Measurements from ENCODE around the gene PLEKHA4. TPM values are rescaled to one million over a fixed set of nuclear protein-coding genes. Genes with fewer than 3 reads are reported as not detected.

PLEKHA4 gene
- total and polyA plus RNA-seq, 2 donors (not counting 1 experiment from before 2014, with no cell fraction given) = 4.3 to 6.2 TPM

DNA sequence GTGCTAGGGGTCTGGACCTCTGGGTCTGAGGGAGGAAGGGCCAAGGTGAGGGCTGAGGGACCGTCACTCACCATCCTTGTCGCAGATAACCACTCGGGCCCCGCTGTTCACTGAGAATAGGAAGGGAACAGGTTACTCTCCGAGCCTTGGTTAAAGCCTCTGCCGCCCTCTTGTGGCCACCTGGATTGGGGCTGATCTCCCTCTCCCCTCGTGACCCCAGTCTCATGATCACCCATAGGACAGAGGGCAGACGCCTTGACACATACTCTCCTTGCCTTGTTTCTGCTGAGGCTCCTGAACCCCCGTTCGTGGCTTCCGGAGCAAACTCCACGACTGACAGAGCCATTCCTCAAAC is 32.7 kb downstream of the PLEKHA4 start:
- WGBS (ENCODE audit: insufficient coverage) = 0% methylated on average over 12 of the region's 12 CpGs

DNA sequence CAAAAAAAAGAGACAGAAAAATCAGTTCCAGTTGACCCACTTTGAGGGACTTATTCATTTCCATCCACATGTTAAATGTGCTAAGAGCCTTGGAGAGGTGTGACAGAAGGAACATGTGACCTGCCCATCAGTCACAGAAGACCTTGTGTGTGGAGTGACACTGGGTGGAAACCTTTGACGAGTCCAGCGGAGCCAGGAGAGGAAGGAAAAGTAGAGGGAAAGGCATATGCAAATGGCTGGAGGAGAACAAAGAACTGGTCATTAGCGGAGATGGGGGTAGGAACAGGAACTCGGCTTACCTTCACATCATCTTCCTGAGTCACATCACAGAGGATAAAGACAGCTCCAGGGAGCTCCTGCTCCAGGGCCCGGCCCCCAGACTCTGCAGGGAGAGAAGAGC is 34.4 kb downstream of the PLEKHA4 start:
- no peak overlapping the region for H3K9ac ChIP-seq (ENCODE audit: low read length)
- intact Hi-C loops (cut with micrococcal nuclease) = no loop called here
- H3K4me3 ChIP-seq (ENCODE audit: control extremely low read depth in 1 of 5, extremely low read depth in 1 of 5, insufficient read depth in 1 of 5, low read depth in 2 of 5, low read length in 4 of 5) = no peak overlapping the region
- Mint-ChIP-seq H3K27me3 (no peaks in the 10 kb centered on the region), H3K9me3 (ENCODE audit: insufficient read depth) (no peaks in the 10 kb centered on the region), H3K27ac (no peak overlapping the region), H3K4me3 (peak overlapping the region; percentile 42), H3K4me1 (peaks cover 24% of the 10 kb centered on the region)
- peaks cover 0 to 13% (median 1%) of the 10 kb centered on the region in 4 experiments for H3K27me3 ChIP-seq (replicated peaks in 1 of 4; ENCODE audit: control extremely low read depth in 1 of 4, control insufficient read depth in 3 of 4, insufficient read depth in 4 of 4, low read length in 3 of 4)
- no peak overlapping the region for H2AFZ ChIP-seq (ENCODE audit: insufficient read depth, low read depth, low read length, poor library complexity, severe bottlenecking)
- peaks cover 16 to 25% of the 10 kb centered on the region in 2 donors for H3K4me1 ChIP-seq (ENCODE audit: control insufficient read depth in 2 of 2, insufficient read depth in 2 of 2, low read length in 2 of 2)
- no peak for ATAC-seq (ENCODE audit: low read depth)
- CTCF ChIA-PET = interaction anchor here (0.6 to 2.0 kb wide), 6 partner anchors 9 to 67 kb away, joined by 3 to 10 read pairs (median 3); no protein-coding TSS in a partner anchor
- POLR2A ChIA-PET = no interaction called here
- no peaks in the 10 kb centered on the region for H3K36me3 ChIP-seq (replicated peaks in 1 of 2; ENCODE audit: control extremely low read depth in 1 of 2, control insufficient read depth in 1 of 2, extremely low read depth in 1 of 2, insufficient read depth in 2 of 2, low read length in 1 of 2)
- H3K9me3 ChIP-seq (ENCODE audit: control extremely low read depth in 1 of 3, control insufficient read depth in 2 of 3, insufficient read depth in 1 of 3, low read length in 2 of 3) = peaks cover 0 to 8% (median 0%) of the 10 kb centered on the region in 3 donors
- TF ChIP-seq EZH2 (IDR thresholded peaks at IDR 0.05; ENCODE audit: borderline replicate concordance, insufficient read depth, low read depth, low read length, poor library complexity, severe bottlenecking) = no peak
- H3K27ac ChIP-seq (ENCODE audit: low read length in 2 of 2) = no peak overlapping the region
- H3K79me2 ChIP-seq (ENCODE audit: control insufficient read depth, insufficient read depth, low read length) = no peaks in the 10 kb centered on the region
- WGBS (ENCODE audit: insufficient coverage) = 80% methylated on average over 1 of the region's 5 CpGs
- no peak for DNase-seq
- no peaks in the 10 kb centered on the region for H4K20me1 ChIP-seq (ENCODE audit: control insufficient read depth, insufficient read depth, low read length, poor library complexity, severe bottlenecking)
- H3K4me2 ChIP-seq (replicated peaks; ENCODE audit: low read depth, low read length, poor library complexity, severe bottlenecking) = no peak overlapping the region

More for the DNA sequence above, 32.7 kb downstream of the PLEKHA4 start:
- H3K36me3 ChIP-seq (replicated peaks in 1 of 2; ENCODE audit: control extremely low read depth in 1 of 2, control insufficient read depth in 1 of 2, extremely low read depth in 1 of 2, insufficient read depth in 2 of 2, low read length in 1 of 2) = no peaks in the 10 kb centered on the region
- no peaks in the 10 kb centered on the region for H3K79me2 ChIP-seq (ENCODE audit: control insufficient read depth, insufficient read depth, low read length)
- Mint-ChIP-seq H3K4me3 (peak overlapping the region; percentile 98), H3K9me3 (ENCODE audit: insufficient read depth) (no peaks in the 10 kb centered on the region), H3K27ac (peak overlapping the region; percentile 93), H3K27me3 (no peaks in the 10 kb centered on the region), H3K4me1 (peaks cover 25% of the 10 kb centered on the region)
- H3K27me3 ChIP-seq (replicated peaks in 1 of 4; ENCODE audit: control extremely low read depth in 1 of 4, control insufficient read depth in 3 of 4, insufficient read depth in 4 of 4, low read length in 3 of 4) = peaks cover 0 to 13% (median 1%) of the 10 kb centered on the region in 4 experiments
- POLR2A ChIA-PET = interaction anchor here (0.6 to 1.6 kb wide), 2 partner anchors 144 to 158 kb away, joined by 3 to 4 read pairs; partner anchors contain the start of genes GYS1 and RUVBL2
- peak overlapping the region; percentile 80 for H2AFZ ChIP-seq (ENCODE audit: insufficient read depth, low read depth, low read length, poor library complexity, severe bottlenecking)
- peaks cover 16 to 25% of the 10 kb centered on the region in 2 donors for H3K4me1 ChIP-seq (ENCODE audit: control insufficient read depth in 2 of 2, insufficient read depth in 2 of 2, low read length in 2 of 2)
- CTCF ChIA-PET = interaction anchor here (0.5 to 12.9 kb wide), 13 partner anchors 8 to 781 kb away, joined by 3 to 553 read pairs (median 3); partner anchors contain the start of genes CA11, GYS1 and RUVBL2
- peak overlapping the region in 1 of 2 donors; percentile 56 for H3K27ac ChIP-seq (ENCODE audit: low read length in 2 of 2)
- H3K9me3 ChIP-seq (ENCODE audit: control extremely low read depth in 1 of 3, control insufficient read depth in 2 of 3, insufficient read depth in 1 of 3, low read length in 2 of 3) = peaks cover 0 to 8% (median 0%) of the 10 kb centered on the region in 3 donors
- DNase-seq (peak; percentile 96), ATAC-seq (ENCODE audit: low read depth) (peak; percentile 87)
- H3K9ac ChIP-seq (ENCODE audit: low read length) = peak overlapping the region; percentile 63
- H3K4me2 ChIP-seq (replicated peaks; ENCODE audit: low read depth, low read length, poor library complexity, severe bottlenecking) = peak overlapping the region; percentile 90
- no peak for TF ChIP-seq EZH2 (IDR thresholded peaks at IDR 0.05; ENCODE audit: borderline replicate concordance, insufficient read depth, low read depth, low read length, poor library complexity, severe bottlenecking)
- TF ChIP-seq, protein P1, sequence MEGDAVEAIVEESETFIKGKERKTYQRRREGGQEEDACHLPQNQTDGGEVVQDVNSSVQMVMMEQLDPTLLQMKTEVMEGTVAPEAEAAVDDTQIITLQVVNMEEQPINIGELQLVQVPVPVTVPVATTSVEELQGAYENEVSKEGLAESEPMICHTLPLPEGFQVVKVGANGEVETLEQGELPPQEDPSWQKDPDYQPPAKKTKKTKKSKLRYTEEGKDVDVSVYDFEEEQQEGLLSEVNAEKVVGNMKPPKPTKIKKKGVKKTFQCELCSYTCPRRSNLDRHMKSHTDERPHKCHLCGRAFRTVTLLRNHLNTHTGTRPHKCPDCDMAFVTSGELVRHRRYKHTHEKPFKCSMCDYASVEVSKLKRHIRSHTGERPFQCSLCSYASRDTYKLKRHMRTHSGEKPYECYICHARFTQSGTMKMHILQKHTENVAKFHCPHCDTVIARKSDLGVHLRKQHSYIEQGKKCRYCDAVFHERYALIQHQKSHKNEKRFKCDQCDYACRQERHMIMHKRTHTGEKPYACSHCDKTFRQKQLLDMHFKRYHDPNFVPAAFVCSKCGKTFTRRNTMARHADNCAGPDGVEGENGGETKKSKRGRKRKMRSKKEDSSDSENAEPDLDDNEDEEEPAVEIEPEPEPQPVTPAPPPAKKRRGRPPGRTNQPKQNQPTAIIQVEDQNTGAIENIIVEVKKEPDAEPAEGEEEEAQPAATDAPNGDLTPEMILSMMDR (IDR thresholded peaks at IDR 0.05) = peak; percentile 82
- intact Hi-C loops (cut with micrococcal nuclease) = loop anchor here (1.0 kb wide), 5 partner anchors 23 to 189 kb away; partner anchors contain the start of gene CA11
- peak overlapping the region in 4 of 5 experiments; percentile 25 to 59 (median 54) for H3K4me3 ChIP-seq (ENCODE audit: control extremely low read depth in 1 of 5, extremely low read depth in 1 of 5, insufficient read depth in 1 of 5, low read depth in 2 of 5, low read length in 4 of 5)
- no peaks in the 10 kb centered on the region for H4K20me1 ChIP-seq (ENCODE audit: control insufficient read depth, insufficient read depth, low read length, poor library complexity, severe bottlenecking)
